ENCODE measurements around the gene SPPL3.

DNA sequence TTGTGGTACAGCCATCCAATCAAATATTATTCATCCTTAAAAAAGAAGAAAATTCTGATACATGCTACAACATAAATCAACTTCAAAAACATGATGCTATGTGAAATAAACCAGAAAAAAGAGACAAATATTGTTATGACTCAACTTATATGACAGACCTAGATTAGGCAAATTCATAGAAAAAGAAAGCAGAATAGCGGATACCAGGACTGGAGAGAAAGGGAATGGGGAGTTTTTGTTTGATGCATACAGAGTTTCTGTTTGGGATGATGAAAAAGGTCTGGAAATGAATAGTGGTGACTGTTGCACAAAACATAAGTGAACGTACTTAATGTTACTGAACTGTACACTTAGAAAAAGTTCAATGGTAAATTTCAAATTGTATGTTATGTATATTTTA, 82.3 kb downstream of the SPPL3 start:
- no peak for TF ChIP-seq POLR2A (IDR thresholded peaks at IDR 0.05; ENCODE audit: borderline replicate concordance, extremely low read depth, insufficient read depth, insufficient read length)
- no peak for TF ChIP-seq CTCF (IDR thresholded peaks at IDR 0.05 in 2 of 3, conservative IDR thresholded peaks at IDR 0.05 in 1 of 3; ENCODE audit: borderline replicate concordance in 1 of 3, insufficient read depth in 1 of 3, low read depth in 2 of 3, low read length in 2 of 3)
- TF ChIP-seq POLR2AphosphoS5 (IDR thresholded peaks at IDR 0.05; ENCODE audit: low read depth, low read length): no peak
- TF ChIP-seq ZNF274 (IDR thresholded peaks at IDR 0.05; ENCODE audit: low read depth, low read length): no peak
- no peak for TF ChIP-seq EZH2 (IDR thresholded peaks at IDR 0.05)
- no peak for TF ChIP-seq JUND (IDR thresholded peaks at IDR 0.05)
- TF ChIP-seq EZH2phosphoT487 (IDR thresholded peaks at IDR 0.05; ENCODE audit: borderline replicate concordance): no peak
- no peak for TF ChIP-seq MAX (IDR thresholded peaks at IDR 0.05)
- no peak for TF ChIP-seq TCF7L2 (IDR thresholded peaks at IDR 0.05; ENCODE audit: borderline replicate concordance, extremely low read depth, insufficient read depth, insufficient read length)
- no peak for TF ChIP-seq RAD21 (IDR thresholded peaks at IDR 0.05; ENCODE audit: low read depth)
- TF ChIP-seq, protein P1, sequence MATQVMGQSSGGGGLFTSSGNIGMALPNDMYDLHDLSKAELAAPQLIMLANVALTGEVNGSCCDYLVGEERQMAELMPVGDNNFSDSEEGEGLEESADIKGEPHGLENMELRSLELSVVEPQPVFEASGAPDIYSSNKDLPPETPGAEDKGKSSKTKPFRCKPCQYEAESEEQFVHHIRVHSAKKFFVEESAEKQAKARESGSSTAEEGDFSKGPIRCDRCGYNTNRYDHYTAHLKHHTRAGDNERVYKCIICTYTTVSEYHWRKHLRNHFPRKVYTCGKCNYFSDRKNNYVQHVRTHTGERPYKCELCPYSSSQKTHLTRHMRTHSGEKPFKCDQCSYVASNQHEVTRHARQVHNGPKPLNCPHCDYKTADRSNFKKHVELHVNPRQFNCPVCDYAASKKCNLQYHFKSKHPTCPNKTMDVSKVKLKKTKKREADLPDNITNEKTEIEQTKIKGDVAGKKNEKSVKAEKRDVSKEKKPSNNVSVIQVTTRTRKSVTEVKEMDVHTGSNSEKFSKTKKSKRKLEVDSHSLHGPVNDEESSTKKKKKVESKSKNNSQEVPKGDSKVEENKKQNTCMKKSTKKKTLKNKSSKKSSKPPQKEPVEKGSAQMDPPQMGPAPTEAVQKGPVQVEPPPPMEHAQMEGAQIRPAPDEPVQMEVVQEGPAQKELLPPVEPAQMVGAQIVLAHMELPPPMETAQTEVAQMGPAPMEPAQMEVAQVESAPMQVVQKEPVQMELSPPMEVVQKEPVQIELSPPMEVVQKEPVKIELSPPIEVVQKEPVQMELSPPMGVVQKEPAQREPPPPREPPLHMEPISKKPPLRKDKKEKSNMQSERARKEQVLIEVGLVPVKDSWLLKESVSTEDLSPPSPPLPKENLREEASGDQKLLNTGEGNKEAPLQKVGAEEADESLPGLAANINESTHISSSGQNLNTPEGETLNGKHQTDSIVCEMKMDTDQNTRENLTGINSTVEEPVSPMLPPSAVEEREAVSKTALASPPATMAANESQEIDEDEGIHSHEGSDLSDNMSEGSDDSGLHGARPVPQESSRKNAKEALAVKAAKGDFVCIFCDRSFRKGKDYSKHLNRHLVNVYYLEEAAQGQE (IDR thresholded peaks at IDR 0.05; ENCODE audit: low read depth): no peak
- no peak for TF ChIP-seq SP1 (IDR thresholded peaks at IDR 0.05; ENCODE audit: low read depth)
- no peak for TF ChIP-seq CEBPB (IDR thresholded peaks at IDR 0.05; ENCODE audit: low read depth)

All from HCT116 (cell line).